Left kidney (tissue), 2 donors: Measurements from ENCODE around the gene AKAP6. TPM values are rescaled to one million over a fixed set of nuclear protein-coding genes. Genes with fewer than 3 reads are reported as not detected.

Source experiments
- DNase-seq: peaks from one replicate; pipeline ENCODE4 v3.0.0-alpha.2; 2013
- polyA plus RNA-seq: library from polyadenylated mRNA; unstranded; fragments of 120-200 nt; gene quantifications from one replicate; pipeline ENCODE4 v1.2.1, GENCODE V29; 2013; ENCODE audit not compliant: insufficient read length

AKAP6 gene
- polyA plus RNA-seq, 1 donor = 2.9 TPM

GRCh38 chr14:32824195-32824594, 495.1 kb downstream of the AKAP6 start:
- DNase-seq = no peak

- DNase-seq = no peak
Observed at GRCh38 chr14:32825058-32825457, 496.0 kb downstream of the AKAP6 start.

- DNase-seq = no peak
Observed at GRCh38 chr14:32826404-32827082, 497.4 kb downstream of the AKAP6 start.

GRCh38 chr14:32827514-32827913, 498.4 kb downstream of the AKAP6 start:
- DNase-seq = no peak

GRCh38 chr14:32835924-32836323, 506.8 kb downstream of the AKAP6 start:
- DNase-seq = no peak

- DNase-seq = no peak
Observed at GRCh38 chr14:32841698-32842097, 512.6 kb downstream of the AKAP6 start.

GRCh38 chr14:32846821-32847365, 517.8 kb downstream of the AKAP6 start:
- DNase-seq = no peak

- no peak for DNase-seq
Observed at GRCh38 chr14:32847867-32848266, 518.8 kb downstream of the AKAP6 start.

- no peak for DNase-seq
Observed at GRCh38 chr14:32865827-32866376, 536.8 kb downstream of the AKAP6 start.

GRCh38 chr14:32883188-32883587, 554.1 kb downstream of the AKAP6 start:
- DNase-seq = no peak

Other genes with a start within 250 kb of the AKAP6 start
- not detected for gene RNU6-7, start 127.3 kb upstream of the AKAP6 start, polyA plus RNA-seq
- gene RNU6-8, start 126.0 kb upstream of the AKAP6 start, polyA plus RNA-seq = not detected